NCI-H524 treated with DMSO at 0.1 percent for 48 hours (cell line): ENCODE results near the gene SPARC.
"Not testable (repeated sequence)": the region's sequence is repeated elsewhere in the genome, so short reads cannot be mapped to it uniquely, and the experiment has no call there.

ENCODE experiments used
- DNase-seq: peaks from one replicate; lab custom pipeline; 2025; lab: John Stamatoyannopoulos, UW

Gene SPARC

GRCh38 chr5:151686674-151687407 lies at the start of gene SPARC:
SPARC (minus strand) TSS chr5:151686915; CDS start chr5:151676188, 10,727 bp downstream.
- peak; percentile 50 for DNase-seq

- DNase-seq: no peak
Observed at GRCh38 chr5:151735646-151736045, 48.9 kb upstream of the SPARC start.

DNA sequence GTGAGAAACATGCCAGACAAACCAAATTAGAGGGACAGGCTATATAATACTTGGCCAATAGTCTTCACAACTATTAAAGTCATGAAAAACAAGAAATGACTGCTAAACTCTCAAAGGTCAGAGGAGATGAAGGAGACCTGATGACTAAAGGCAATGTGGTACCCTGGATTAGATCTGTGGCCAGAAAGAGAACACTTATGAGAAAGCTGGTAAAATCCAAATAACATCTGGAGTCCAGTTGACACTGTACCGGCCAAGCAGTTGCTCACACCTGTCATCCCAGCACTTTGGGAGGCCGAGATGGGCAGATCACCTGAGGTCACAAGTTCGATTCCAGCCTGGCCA lies 47.3 kb upstream of the SPARC start:
- no peak for DNase-seq

DNA sequence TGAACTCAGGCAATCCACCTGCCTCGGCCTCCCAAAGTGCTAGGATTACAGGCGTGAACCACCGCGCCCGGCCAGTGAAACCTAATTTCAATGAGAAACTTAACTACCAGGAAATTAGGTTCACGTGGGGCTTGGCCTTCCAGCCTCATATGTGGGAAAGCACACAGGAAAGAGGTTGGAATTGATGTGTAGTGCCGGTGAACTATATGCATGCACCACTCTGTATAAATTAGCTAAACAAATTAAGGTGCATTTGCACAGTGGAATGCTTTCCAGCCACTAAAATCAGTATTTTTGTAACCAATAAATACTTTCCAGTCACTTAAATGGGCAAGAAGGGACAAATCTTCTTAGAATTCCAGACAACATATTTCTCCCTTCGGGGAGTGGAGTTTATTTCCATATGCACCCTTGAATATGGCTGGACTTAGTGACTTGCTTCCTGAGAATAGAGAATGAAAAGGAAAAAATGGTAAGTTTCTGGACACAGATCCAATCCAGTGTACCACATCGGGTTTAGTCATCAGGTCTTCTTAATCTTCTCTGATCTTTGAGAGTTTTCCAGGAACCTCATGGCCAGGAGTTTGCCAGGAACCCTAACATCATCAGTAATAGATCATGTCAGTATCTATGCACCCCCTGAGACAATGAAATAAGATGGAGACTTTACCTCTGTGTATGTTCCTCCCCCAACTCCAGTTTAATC lies 46.8 kb upstream of the SPARC start:
- no peak for DNase-seq

DNA sequence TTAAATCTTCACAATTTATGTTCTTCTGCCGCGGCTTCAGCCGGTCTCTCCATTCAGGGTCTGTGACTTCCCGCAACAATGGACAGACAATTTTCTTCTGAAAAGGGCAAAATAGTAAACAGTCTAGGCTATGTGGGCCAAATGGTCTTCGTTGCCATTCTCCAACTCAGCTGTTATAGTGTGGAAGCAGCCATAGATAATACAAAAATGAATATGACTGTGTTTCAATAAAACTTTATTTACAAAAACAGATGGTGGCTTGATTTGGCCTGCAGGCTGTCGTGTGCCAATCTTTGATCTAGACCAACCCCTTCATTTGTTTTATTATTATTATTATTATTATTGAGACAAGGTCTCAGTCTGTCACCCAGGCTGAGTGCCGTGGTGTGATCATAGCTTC lies 43.7 kb upstream of the SPARC start:
- DNase-seq: no peak

- DNase-seq: not testable (repeated sequence)
Observed at GRCh38 chr5:151729597-151729996, 42.9 kb upstream of the SPARC start.

GRCh38 chr5:151724360-151724759 lies 37.6 kb upstream of the SPARC start:
- DNase-seq: no peak

GRCh38 chr5:151722546-151722945 lies 35.8 kb upstream of the SPARC start:
- no peak for DNase-seq

DNA sequence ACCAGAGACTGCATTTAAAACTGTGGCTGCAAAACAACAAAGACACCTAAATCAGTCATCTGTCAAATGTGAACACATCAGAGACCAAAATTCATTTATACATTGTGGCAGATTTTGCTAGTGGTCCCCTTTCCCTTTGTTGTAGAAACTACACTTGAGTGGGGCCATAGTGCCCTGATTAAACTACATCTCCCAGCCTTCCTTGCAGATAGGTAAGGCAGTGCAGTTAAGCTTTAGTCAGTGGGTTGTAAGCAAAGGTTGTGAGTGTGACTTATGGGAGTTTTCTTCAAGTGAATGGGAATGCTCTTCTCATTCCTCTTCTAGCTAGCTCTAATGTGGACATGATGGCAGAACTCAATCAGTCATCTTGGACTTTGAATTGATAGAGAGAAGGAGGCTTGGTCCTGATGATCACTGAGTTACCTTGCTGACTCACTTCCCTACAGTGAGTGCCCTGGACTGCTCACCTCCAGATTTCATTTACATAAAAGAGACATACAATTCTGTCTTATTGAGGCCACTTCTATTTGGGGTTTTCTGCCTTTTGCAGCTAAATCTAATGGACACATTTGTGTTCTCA lies 35.2 kb upstream of the SPARC start:
- no peak for DNase-seq

GRCh38 chr5:151721087-151721646 lies 34.5 kb upstream of the SPARC start:
- no peak for DNase-seq

GRCh38 chr5:151720215-151720614 lies 33.5 kb upstream of the SPARC start:
- DNase-seq: no peak

- DNase-seq: no peak
Observed at GRCh38 chr5:151719228-151720000, 32.7 kb upstream of the SPARC start.

DNA sequence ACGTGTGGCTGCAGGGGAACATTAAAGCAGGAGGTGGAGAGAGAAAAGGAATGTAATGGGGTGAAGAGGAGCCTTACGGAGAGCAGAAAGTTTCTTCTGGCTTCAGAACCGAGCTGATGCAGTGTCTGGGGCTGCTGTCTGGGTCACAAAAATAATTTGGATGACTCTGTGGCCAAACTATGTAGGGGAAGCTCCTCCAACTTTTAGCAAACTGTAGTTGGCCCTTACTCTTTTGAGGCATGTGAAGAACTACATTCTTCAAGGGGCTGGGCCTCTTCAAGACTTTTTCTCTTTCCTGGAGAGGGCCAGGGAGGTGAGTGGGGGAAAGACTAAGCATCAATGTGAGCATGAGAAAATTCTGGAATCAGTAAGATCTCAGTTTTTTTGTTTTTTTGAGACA lies 31.9 kb upstream of the SPARC start:
- DNase-seq: no peak

DNA sequence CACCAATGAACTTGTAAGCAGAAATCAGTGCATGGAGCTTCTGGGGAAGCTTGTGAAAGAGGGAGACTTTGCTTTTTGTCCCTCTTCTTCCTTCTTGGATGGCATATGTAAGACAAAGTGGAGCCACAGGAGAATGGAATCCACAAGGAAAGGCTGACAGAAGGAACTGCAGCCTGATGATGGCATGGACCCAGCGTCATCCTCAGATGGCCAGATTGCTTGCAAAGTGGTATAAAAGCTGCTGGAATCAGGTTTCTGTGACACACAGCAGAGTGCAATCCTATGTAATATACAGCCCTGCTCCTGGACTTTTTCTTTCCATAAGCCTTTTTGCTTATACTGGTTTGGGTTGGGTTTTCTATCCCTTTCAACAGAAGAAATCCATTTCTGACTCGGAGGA lies 31.4 kb upstream of the SPARC start:
- peak; percentile 23 for DNase-seq

DNA sequence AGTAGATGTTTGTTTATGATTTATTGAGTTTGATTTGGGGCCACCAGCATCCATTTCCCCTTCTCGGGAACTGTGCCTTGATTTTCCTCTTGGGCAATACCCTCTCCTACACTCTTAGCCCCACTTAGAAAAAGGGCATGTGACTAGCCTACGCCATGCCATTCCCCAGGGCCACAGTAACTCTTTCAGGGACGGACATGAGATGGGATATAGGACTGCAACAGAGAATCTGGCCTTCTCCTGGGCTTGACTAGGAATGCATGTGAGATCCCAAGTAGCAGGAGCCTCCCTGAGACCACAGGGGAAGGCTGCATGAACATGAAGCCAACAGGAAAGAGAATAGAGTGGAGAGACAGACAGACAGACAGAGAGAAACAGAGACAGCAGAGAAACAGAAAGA lies 30.7 kb upstream of the SPARC start:
- no peak for DNase-seq

DNA sequence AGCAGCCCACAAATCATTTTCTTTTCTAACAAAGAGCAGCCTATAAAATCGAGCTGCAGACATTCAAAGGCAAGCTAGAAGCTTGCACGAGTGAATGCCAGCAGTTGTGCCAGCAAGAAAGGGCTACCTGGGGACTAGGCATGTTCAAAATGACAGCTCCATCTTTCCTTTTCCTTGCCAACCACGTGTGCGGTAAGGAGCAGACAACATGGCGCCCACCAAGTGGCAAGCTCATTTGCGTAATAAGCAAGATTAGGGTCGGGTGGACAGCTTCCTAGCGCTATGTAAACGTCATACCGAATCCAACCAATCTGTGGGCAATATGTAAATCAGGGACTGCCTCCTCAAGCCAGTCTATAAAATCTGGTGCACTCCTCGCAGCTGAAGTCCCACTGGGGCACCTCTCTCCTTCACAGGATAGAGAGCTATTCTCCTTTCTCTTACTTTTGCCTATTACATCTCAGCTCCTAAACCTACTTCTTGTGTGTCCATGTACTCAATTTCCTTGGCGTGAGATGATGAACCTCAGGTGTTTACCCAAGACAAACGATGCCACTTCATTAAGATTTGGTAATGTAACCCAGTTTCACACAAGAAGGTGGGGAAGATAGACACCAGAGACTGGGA lies 22.5 kb upstream of the SPARC start:
- no peak for DNase-seq

GRCh38 chr5:151708126-151708525 lies 21.4 kb upstream of the SPARC start:
- no peak for DNase-seq

GRCh38 chr5:151707567-151707966 lies 20.9 kb upstream of the SPARC start:
- DNase-seq: peak; percentile 67

GRCh38 chr5:151706906-151707305 lies 20.2 kb upstream of the SPARC start:
- no peak for DNase-seq

DNA sequence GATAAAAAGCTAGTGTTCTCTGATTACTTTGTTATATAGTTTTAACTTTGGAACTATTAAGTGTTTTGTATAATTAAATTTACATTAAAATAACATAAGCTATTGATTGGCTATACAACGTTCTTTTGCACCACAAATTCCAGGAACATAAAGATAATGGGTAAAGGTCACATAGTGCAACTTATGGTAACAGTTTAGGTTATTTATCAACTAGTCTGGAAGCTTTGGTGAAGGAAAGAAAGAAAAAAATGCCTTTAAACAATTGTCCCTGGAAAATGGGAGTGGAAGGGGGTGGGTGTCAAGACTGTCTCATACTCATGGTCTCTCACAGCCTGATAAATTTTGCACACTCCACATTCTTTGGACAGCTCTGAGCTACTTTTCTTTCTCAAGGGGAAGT lies 17.1 kb upstream of the SPARC start:
- DNase-seq: no peak

- DNase-seq: peak; percentile 92
Observed at GRCh38 chr5:151703227-151703626, 16.5 kb upstream of the SPARC start.

DNA sequence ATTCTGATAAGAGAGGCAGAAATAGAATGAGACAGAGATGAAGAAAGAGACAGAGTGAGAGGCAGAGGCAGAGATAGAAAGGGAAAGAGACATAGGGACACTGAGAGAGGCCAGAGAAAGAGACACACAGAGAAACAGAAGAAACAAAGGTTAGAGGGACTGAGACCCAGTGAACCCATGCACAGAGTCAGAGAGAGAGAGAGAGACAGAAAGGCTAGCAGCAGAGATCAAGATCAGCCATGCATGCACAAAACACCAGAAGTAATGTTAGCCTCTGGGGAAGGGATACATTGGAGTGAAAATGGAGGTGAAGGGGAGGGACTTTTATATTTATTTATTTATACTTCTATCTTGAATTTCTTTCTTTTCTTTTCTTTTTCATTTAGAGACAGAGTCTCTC lies 14.1 kb upstream of the SPARC start:
- DNase-seq: no peak
